GM18502 (cell line): ENCODE results near the gene THAP11.

Experiments
- ATAC-seq: cut with Tn5 transposase; IDR thresholded peaks from one replicate; pipeline ENCODE4 v1.9.1; 2021; ENCODE audit warnings: mild to moderate bottlenecking; ENCODE audit not compliant: unreplicated experiment, poor library complexity

THAP11 gene

DNA sequence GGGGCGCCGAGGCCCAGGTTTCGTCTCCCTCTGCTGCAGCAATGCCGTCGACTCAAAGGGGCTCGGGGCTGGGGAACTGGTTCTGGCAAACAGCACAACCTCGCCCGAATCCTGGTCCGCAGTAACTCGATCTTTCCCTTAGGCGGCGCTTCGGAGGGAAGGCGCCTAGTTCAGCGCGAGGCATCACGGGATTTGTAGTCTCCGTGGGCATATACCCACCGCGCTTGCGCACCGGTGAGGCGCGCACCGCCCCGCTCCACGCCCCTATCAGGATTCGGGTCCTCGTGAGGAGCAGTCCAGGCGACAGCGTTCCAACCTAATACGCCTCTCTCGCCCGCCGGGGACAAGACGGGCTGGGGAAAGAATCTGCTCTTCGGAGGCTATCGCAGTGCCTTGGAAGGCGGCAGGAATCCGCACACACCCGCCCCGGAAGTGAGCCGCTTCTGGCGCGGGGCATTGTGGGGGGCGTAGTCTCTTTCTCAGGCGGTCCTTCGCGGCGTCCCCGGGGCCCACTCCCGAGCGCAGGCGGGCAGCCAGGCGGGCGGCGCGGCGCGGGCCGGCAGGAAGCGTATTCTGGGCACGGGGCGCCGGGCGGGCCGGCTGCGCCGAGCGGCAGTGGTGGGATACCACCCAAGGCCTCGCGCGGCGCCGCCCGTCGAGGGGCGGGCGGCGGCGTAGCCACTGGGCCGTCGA, at the start of gene THAP11:
Gene THAP11 (plus strand): TSS at position 505 of the 693 bp plus-strand sequence. CDS start 235 bp downstream, outside the sequence.
- peak; percentile 54 for ATAC-seq

GRCh38 chr16:67796099-67796718, 45.9 kb upstream of the THAP11 start:
- no peak for ATAC-seq

DNA sequence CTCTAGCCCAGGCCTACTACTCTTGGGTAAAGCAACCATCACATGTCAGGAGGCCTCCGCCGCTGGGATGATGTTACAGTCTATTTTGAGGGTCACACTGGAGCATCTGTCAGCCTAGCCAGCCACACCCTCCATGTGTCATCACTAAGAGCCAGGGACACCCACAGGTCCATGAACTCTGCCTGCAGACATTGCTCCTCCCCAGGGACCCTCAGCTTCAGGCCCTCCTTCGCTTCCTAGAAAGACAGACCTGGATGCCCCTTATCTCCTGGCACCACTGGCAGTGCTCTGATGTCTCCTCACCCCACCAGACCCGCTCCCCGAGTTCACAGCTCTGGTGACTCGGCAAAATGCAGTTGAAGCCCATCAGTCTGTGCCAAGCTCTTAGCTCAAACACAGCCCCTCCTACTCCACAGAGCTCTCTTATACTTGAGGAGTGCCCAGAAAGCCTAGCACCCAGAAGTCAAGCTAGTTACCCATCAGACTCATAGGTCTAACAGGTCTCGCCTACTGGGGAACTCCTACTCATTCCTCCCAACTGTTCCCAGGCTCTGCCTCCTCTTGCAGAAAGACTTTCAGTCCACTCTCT, 41.7 kb upstream of the THAP11 start:
- no peak for ATAC-seq

DNA sequence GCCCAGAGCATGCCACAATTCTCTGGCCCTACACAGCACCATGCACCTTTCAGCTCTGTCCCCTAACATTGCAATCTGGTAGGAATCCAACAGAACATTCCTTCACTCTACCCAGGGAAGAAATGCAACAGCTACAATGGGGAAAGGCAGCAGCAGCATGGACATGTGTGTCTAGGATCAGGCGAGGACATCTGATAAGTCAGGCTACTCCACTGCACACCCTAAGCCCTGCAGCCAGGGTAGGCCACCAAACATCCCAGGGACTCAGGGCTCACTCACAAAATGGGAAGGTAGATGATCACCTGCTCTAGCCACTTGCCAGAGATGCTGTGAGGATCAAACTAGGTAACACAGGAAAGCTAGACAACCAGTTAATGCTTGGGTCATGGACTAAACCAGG, 40.9 kb upstream of the THAP11 start:
- no peak for ATAC-seq

- no peak for ATAC-seq
These were observed 40.2 kb upstream of the THAP11 start for GRCh38 chr16:67801883-67802282.

- ATAC-seq: no peak
These were observed 38.2 kb upstream of the THAP11 start for GRCh38 chr16:67803894-67804293.

DNA sequence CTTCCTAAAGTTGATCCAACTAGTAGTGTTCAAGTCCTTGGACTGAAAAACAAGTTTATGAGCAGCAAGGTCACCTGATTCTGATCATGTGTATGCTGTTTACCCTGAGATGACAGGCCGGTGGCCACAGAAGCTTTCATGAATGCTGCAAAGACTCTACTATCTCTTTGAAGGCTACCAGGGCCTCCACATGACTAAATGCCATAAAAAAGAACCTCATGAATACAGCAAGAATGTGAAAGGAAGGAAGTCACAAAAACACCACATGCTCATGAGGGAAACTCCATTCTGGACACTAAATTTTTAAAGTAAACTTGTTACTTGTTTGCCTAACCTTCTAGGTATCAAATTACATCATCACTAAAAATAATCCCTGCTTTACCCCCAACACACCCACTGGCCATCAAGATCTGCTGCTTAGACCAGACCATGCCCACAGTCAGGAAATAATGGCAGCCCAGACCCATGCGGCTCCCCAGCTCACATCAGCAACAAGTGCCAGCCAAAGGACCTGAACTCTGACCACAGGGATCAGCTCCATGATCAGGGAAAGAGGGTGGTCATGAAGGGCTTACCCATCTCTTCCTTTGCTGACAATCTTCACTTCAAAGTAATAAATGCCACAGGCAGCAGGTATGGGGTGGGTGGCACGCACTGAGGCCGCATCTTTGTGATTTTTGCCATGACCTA, 37.1 kb upstream of the THAP11 start:
- no peak for ATAC-seq

GRCh38 chr16:67805718-67806427, 36.2 kb upstream of the THAP11 start:
- peak; percentile 0 for ATAC-seq

GRCh38 chr16:67806428-67807147, 35.5 kb upstream of the THAP11 start, which contains the start of the genes RANBP10 and TSNAXIP1:
Gene RANBP10, minus strand, starts transcription at chr16:67806560. Its CDS starts 24 bp downstream, at chr16:67806536.
Gene TSNAXIP1, plus strand, starts transcription at chr16:67806889. Its CDS starts 261 bp downstream, at chr16:67807150.
- peak; percentile 89 for ATAC-seq

DNA sequence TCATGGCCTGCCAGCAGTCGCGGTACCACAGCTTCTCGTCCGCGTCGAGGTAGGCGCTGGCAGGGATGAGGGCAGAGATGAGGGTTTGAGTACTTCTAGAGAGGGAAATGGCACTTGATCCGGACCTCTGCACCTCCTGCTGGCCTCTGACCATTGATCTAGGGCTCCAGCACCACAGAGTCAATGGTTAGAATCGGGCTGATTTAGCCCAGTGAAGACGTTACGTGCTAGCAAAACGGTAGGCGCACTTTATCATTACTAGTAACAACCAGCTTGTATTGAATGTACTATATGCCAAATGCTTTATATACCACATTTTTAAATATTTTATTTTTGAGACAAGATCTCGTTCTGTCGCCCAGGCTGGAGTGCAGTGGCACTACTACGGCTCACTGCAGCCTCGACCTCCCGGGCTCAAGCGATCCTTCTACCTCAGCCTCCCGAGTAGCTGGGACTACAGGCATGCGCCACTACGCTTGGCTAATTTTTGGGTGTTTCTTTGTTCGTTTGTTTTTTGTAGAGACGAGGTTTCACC, 34.9 kb upstream of the THAP11 start:
- no peak for ATAC-seq

- ATAC-seq: no peak
These were observed 30.2 kb upstream of the THAP11 start for GRCh38 chr16:67811899-67812298.

DNA sequence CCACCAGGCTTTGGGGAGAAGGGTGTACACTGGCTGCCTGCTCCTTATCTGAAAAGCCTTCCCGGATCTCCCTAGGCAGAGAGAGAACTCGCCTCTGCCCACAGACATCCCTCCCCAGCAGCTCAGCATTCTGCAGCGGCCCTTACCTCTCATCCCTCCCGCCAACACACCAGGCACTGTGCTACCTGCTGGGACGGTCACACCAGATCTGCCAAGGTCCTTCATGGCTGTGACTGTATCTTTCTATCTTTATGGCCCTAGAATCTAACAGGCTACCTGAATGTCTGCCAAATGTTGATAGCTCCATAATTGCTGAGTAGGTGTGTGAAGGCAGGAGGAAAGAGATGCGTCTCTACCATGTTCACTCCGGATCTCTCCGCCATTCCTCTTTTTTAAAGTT, 27.6 kb upstream of the THAP11 start:
- ATAC-seq: no peak

- ATAC-seq: no peak
These were observed 21.4 kb upstream of the THAP11 start for GRCh38 chr16:67820608-67821259.

GRCh38 chr16:67822511-67822910, 19.6 kb upstream of the THAP11 start:
- ATAC-seq: no peak

GRCh38 chr16:67825119-67825518, 17.0 kb upstream of the THAP11 start:
- ATAC-seq: no peak

DNA sequence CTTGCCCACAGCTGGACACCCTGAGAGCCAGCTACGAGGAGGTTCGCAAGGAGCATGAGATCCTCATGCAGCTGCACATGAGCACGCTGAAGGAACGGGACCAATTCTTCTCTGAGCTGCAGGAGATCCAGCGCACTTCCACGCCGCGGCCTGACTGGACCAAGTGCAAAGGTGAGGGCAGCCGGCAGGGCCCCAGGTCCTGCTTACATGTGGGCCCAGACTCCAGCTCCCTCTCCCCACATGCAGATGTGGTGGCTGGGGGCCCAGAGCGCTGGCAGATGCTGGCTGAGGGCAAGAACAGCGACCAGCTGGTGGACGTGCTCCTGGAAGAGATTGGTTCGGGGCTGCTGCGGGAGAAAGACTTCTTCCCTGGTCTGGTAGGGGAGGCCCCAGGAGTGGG, 16.2 kb upstream of the THAP11 start:
- no peak for ATAC-seq

DNA sequence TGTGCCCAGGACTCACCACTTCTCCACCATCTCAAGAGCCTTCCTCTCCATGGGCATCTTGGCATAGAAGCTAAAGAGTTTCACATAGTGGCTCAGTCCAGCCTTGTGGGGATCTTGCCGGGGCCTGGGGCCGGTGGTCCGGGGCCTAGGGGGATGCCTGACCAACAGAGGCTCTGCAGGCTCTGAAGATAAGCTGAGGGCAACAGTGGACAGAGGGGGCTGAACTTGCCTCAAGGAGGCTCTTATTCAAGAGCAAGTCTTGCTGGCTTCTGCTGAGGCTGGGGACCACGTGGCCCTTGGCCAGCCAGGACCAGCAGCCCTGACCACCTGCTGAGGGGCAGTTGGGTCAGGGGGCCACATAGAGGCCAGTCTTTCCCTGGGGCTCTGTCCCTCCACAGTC, 13.5 kb upstream of the THAP11 start:
- no peak for ATAC-seq

DNA sequence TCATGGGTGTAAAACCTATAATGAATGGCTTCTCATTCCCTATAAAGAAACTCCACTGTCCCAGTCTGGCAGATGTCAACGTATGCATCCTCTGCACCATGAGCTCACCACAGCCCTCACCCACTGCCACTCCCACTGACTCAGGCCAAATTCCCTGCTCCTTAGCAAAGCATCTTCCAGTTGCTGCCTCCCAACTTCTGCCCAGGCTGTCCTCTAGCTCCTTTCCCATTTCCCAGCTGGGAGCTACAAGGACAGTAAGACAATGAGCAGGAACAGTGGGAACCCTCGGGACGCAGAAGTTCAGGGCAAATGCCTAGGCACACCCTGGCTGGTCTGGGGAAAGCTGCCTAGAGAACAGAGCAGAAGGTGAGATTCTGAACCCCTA, 9.1 kb upstream of the THAP11 start:
- no peak for ATAC-seq
